GM12878 (cell line): ENCODE measurements around the gene POU2F3.

Experiments
- CEBPB ChIP-seq, 2 experiments: fragments of 150-350 bp in 1 of 2; IDR thresholded peaks; 2 replicates each; pipeline ENCODE4 v1.6.1; 2012 to 2014; ENCODE audit warnings: low read depth in 2 of 2, low read length in 2 of 2, borderline replicate concordance in 1 of 2, inconsistent platforms in 1 of 2
- EP300 ChIP-seq, 2 experiments: fragments of 150-350 bp in 1 of 2; IDR thresholded peaks; 2 replicates each; pipeline ENCODE4 v1.6.1; 2011 to 2012; ENCODE audit warnings: low read depth in 2 of 2, low read length in 2 of 2, borderline replicate concordance in 1 of 2, improper control_type of control experiment in 1 of 2, inconsistent platforms in 1 of 2; ENCODE audit not compliant: control insufficient read depth in 1 of 2
- EZH2 ChIP-seq: IDR thresholded peaks from 2 replicates; pipeline ENCODE4 v1.6.1; 2012; ENCODE audit warnings: low read depth, mild to moderate bottlenecking, control low read depth, inconsistent platforms, low read length, borderline replicate concordance; ENCODE audit not compliant: control insufficient read depth
- MXI1 ChIP-seq: fragments of 150-350 bp; IDR thresholded peaks from 2 replicates; pipeline ENCODE4 v1.6.1; 2011; ENCODE audit warnings: low read depth, mild to moderate bottlenecking, inconsistent platforms, low read length, improper control_type of control experiment
- POLR2A ChIP-seq: IDR thresholded peaks from 2 replicates; pipeline ENCODE4 v1.6.1; 2011; ENCODE audit warnings: low read depth, mild to moderate bottlenecking, low read length
- POLR2AphosphoS5 ChIP-seq: IDR thresholded peaks from 2 replicates; pipeline ENCODE4 v1.6.1; 2011; ENCODE audit warnings: mild to moderate bottlenecking, low read length, inconsistent platforms
- YY1 ChIP-seq: IDR thresholded peaks from 2 replicates; pipeline ENCODE4 v1.6.1; 2011; ENCODE audit warnings: low read depth, mild to moderate bottlenecking, low read length
- TF ChIP-seq, protein P1 (sequence below), 3 experiments: IDR thresholded peaks in 2 of 3; conservative IDR thresholded peaks in 1 of 3; 2 replicates each; pipeline ENCODE4 v1.5.1; 2011; ENCODE audit warnings: low read depth in 3 of 3, low read length in 3 of 3, mild to moderate bottlenecking in 3 of 3, control low read depth in 2 of 3, moderate library complexity in 2 of 3, inconsistent platforms in 1 of 3, mixed read lengths in 1 of 3; ENCODE audit not compliant: control insufficient read depth in 2 of 3, insufficient read depth in 1 of 3; ENCODE audit errors: extremely low read depth in 1 of 3
- TF ChIP-seq, protein P2 (sequence below): fragments of 450-650 bp; IDR thresholded peaks from 2 replicates; pipeline ENCODE4 v1.6.1; 2014; ENCODE audit warnings: mild to moderate bottlenecking

- no peak for TF ChIP-seq EZH2
- TF ChIP-seq, protein P1, sequence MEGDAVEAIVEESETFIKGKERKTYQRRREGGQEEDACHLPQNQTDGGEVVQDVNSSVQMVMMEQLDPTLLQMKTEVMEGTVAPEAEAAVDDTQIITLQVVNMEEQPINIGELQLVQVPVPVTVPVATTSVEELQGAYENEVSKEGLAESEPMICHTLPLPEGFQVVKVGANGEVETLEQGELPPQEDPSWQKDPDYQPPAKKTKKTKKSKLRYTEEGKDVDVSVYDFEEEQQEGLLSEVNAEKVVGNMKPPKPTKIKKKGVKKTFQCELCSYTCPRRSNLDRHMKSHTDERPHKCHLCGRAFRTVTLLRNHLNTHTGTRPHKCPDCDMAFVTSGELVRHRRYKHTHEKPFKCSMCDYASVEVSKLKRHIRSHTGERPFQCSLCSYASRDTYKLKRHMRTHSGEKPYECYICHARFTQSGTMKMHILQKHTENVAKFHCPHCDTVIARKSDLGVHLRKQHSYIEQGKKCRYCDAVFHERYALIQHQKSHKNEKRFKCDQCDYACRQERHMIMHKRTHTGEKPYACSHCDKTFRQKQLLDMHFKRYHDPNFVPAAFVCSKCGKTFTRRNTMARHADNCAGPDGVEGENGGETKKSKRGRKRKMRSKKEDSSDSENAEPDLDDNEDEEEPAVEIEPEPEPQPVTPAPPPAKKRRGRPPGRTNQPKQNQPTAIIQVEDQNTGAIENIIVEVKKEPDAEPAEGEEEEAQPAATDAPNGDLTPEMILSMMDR (IDR thresholded peaks at IDR 0.05 in 2 of 3, conservative IDR thresholded peaks at IDR 0.05 in 1 of 3; ENCODE audit: control insufficient read depth in 2 of 3, extremely low read depth in 1 of 3, insufficient read depth in 1 of 3, low read depth in 3 of 3, low read length in 3 of 3), result no peak
- no peak for TF ChIP-seq CEBPB (IDR thresholded peaks at IDR 0.05; ENCODE audit: borderline replicate concordance in 1 of 2, low read depth in 2 of 2, low read length in 2 of 2)
- TF ChIP-seq POLR2AphosphoS5, result no peak
- TF ChIP-seq, protein P2, sequence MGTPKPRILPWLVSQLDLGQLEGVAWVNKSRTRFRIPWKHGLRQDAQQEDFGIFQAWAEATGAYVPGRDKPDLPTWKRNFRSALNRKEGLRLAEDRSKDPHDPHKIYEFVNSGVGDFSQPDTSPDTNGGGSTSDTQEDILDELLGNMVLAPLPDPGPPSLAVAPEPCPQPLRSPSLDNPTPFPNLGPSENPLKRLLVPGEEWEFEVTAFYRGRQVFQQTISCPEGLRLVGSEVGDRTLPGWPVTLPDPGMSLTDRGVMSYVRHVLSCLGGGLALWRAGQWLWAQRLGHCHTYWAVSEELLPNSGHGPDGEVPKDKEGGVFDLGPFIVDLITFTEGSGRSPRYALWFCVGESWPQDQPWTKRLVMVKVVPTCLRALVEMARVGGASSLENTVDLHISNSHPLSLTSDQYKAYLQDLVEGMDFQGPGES, result no peak
- TF ChIP-seq MXI1, result no peak
- TF ChIP-seq POLR2A, result no peak
- TF ChIP-seq YY1, result no peak
- no peak for TF ChIP-seq EP300 (IDR thresholded peaks at IDR 0.05; ENCODE audit: borderline replicate concordance in 1 of 2, control insufficient read depth in 1 of 2, low read depth in 2 of 2, low read length in 2 of 2)
Observed at GRCh38 chr11:120289426-120289825, 49.5 kb downstream of the POU2F3 start.
